HCT116 (cell line): Measurements from ENCODE around the gene ADGRD1. TPM values are rescaled to one million over a fixed set of nuclear protein-coding genes. Genes with fewer than 3 reads are reported as not detected.

Experiments used
- ATAC-seq: fragments of 200-7000 bp; cut with Tn5 transposase; 2 replicates; pipeline ENCODE4 v1.9.1; 2020; ENCODE audit warnings: mild to moderate bottlenecking, moderate library complexity
- BruUV-seq: library from RNA; stranded (reverse); fragments of 400-500 nt; replicated peaks from 2 replicates; lab custom pipeline; 2021; lab: Mats Ljungman, UMichigan
- CTCF ChIA-PET: fragments of 300-600 bp; sonication (Branson Sonifier 250); formaldehyde crosslinking; loops from one replicate; lab custom pipeline; 2021; ENCODE audit warnings: antibody characterized with exemption; lab: Charles Lee
- POLR2A ChIA-PET: fragments of 300-600, 350-600 bp; sonication (Branson Sonifier 250); formaldehyde crosslinking; loops from one replicate; lab custom pipeline; 2021; ENCODE audit warnings: antibody characterized with exemption; lab: Charles Lee
- RAD21 ChIA-PET, 2 experiments: fragments of 300-600 bp; sonication (Branson Sonifier 250); formaldehyde crosslinking; loops; one replicate each; lab custom pipeline; 2023; ENCODE audit warnings: low total read pairs in 2 of 2; ENCODE audit not compliant: uncharacterized antibody in 2 of 2, unreplicated experiment in 2 of 2, low non-redundant PET in 1 of 2; lab: Charles Lee
- DNase-seq: peaks from one replicate; pipeline ENCODE4 v3.0.0-alpha.2; 2010; ENCODE audit warnings: low read depth, low spot score
- H2AFZ ChIP-seq: fragments of 200-600 bp; shearing (Covaris generic), sonication (generic); 2 replicates; pipeline ENCODE4 v1.6.1; 2017; ENCODE audit warnings: low read depth, mixed run types, mixed read lengths, antibody characterized with exemption, low read length; ENCODE audit not compliant: poor library complexity, severe bottlenecking
- H3K27ac ChIP-seq: 2 replicates; pipeline ENCODE4 v1.5.1; 2012; ENCODE audit warnings: low read depth, low read length
- H3K27me3 ChIP-seq: fragments of 200-600 bp; sonication (generic); 2 replicates; pipeline ENCODE4 v1.6.1; 2016; ENCODE audit warnings: mixed run types, low read length, mixed read lengths; ENCODE audit not compliant: insufficient read depth
- H3K36me3 ChIP-seq, 2 experiments: fragments of 200-500 bp in 1 of 2; fragments of 200-600 bp in 1 of 2; sonication (Bioruptor generic) in 1 of 2; sonication (generic) in 1 of 2; 2 replicates each; pipeline versions ENCODE4 v1.5.1 to v1.6.1; 2014 to 2016; ENCODE audit warnings: low read length in 2 of 2, inconsistent platforms in 1 of 2, mixed read lengths in 1 of 2, mixed run types in 1 of 2; ENCODE audit not compliant: insufficient read depth in 2 of 2, control insufficient read depth in 1 of 2
- H3K4me1 ChIP-seq, 2 experiments: fragments of 200-600 bp in 1 of 2; sonication (generic) in 1 of 2; 2 replicates each; pipeline versions ENCODE4 v1.5.1 to v1.6.1; 2012 to 2017; ENCODE audit warnings: low read length in 2 of 2, inconsistent platforms in 1 of 2, mild to moderate bottlenecking in 1 of 2, mixed read lengths in 1 of 2, mixed run types in 1 of 2, moderate library complexity in 1 of 2; ENCODE audit not compliant: insufficient read depth in 2 of 2, control insufficient read depth in 1 of 2
- H3K4me2 ChIP-seq: fragments of 200-600 bp; sonication (generic); 2 replicates; pipeline ENCODE4 v1.6.1; 2017; ENCODE audit warnings: mixed run types, low read length, mixed read lengths
- H3K4me3 ChIP-seq, 2 experiments: fragments of 200-600 bp in 1 of 2; sonication (generic) in 1 of 2; replicated peaks in 1 of 2; 2 replicates each; pipeline ENCODE4 v1.5.1; 2011 to 2016; ENCODE audit warnings: low read length in 2 of 2, control low read depth in 1 of 2, low read depth in 1 of 2, mild to moderate bottlenecking in 1 of 2, mixed read lengths in 1 of 2, mixed run types in 1 of 2
- H3K79me2 ChIP-seq: fragments of 200-600 bp; sonication (generic); 2 replicates; pipeline ENCODE4 v1.6.1; 2017; ENCODE audit warnings: mild to moderate bottlenecking, mixed run types, low read length, moderate library complexity, mixed read lengths; ENCODE audit not compliant: insufficient read depth
- H3K9ac ChIP-seq: fragments of 200-600 bp; sonication (generic); 2 replicates; pipeline ENCODE4 v1.6.1; 2016; ENCODE audit warnings: low read length, mixed read lengths
- H3K9me2 ChIP-seq: fragments of 200-600 bp; sonication (generic), shearing (Covaris generic); 2 replicates; pipeline ENCODE4 v1.6.1; 2017; ENCODE audit warnings: mixed run types, mild to moderate bottlenecking, moderate library complexity; ENCODE audit not compliant: insufficient read depth
- H3K9me3 ChIP-seq, 2 experiments: fragments of 200-500 bp in 1 of 2; fragments of 200-600 bp in 1 of 2; sonication (Bioruptor generic) in 1 of 2; sonication (generic) in 1 of 2; 2 replicates each; pipeline ENCODE4 v1.6.1; 2014 to 2017; ENCODE audit warnings: low read length in 2 of 2, mixed read lengths in 2 of 2, inconsistent platforms in 1 of 2, low read depth in 1 of 2, mild to moderate bottlenecking in 1 of 2, mixed run types in 1 of 2, moderate library complexity in 1 of 2; ENCODE audit not compliant: control insufficient read depth in 1 of 2, insufficient read depth in 1 of 2
- H4K20me1 ChIP-seq: fragments of 200-600 bp; sonication (generic), shearing (Covaris generic); 2 replicates; pipeline ENCODE4 v1.6.1; 2017; ENCODE audit warnings: mixed run types, mild to moderate bottlenecking, moderate library complexity; ENCODE audit not compliant: insufficient read depth
- CBX3 ChIP-seq: IDR thresholded peaks from 2 replicates; pipeline ENCODE4 v1.6.1; 2012; ENCODE audit warnings: low read depth
- CEBPB ChIP-seq: IDR thresholded peaks from 2 replicates; pipeline ENCODE4 v1.6.1; 2012; ENCODE audit warnings: low read depth
- EGR1 ChIP-seq: IDR thresholded peaks from 2 replicates; pipeline ENCODE4 v1.6.1; 2012; ENCODE audit warnings: low read depth
- ELF1 ChIP-seq: IDR thresholded peaks from 2 replicates; pipeline ENCODE4 v1.6.1; 2012; ENCODE audit warnings: low read depth, borderline replicate concordance
- EZH2 ChIP-seq: fragments of 200-600 bp; sonication (generic); IDR thresholded peaks from 2 replicates; pipeline ENCODE4 v1.6.1; 2017; ENCODE audit warnings: antibody characterized with exemption, mixed run types
- FOSL1 ChIP-seq: IDR thresholded peaks from 2 replicates; pipeline ENCODE4 v1.6.1; 2012; ENCODE audit warnings: low read depth
- JUND ChIP-seq: IDR thresholded peaks from 2 replicates; pipeline ENCODE4 v1.6.1; 2012
- SIN3A ChIP-seq: IDR thresholded peaks from 2 replicates; pipeline ENCODE4 v1.6.1; 2012; ENCODE audit warnings: low read depth
- SP1 ChIP-seq: IDR thresholded peaks from 2 replicates; pipeline ENCODE4 v1.6.1; 2012; ENCODE audit warnings: low read depth
- ZBTB33 ChIP-seq: IDR thresholded peaks from 2 replicates; pipeline ENCODE4 v1.6.1; 2011; ENCODE audit warnings: mild to moderate bottlenecking, low read length, moderate library complexity; ENCODE audit not compliant: insufficient replicate concordance; ENCODE audit errors: extremely low read depth
- intact Hi-C: fragments of 100-400 bp; cut with micrococcal nuclease; formaldehyde crosslinking; loops from 2 replicates; pipeline ENCODE4 v1.10.0; 2022
- total RNA-seq: library from RNA; stranded (reverse); gene quantifications from one replicate; pipeline ENCODE4 v1.2.1, GENCODE V29; 2021; ENCODE audit not compliant: unreplicated experiment

ADGRD1 gene
- total RNA-seq, 1 experiment from 2014 or later = 0.44 TPM

- H3K27me3 ChIP-seq = no peaks in the 10 kb centered on the region
Observed at GRCh38 chr12:131114942-131115584, 161.4 kb downstream of the ADGRD1 start.

More at GRCh38 chr12:131114942-131115584, 161.4 kb downstream of the ADGRD1 start:
- Histone ChIP-seq H3K4me1 (peaks cover 0 to 11% of the 10 kb centered on the region in 2 experiments; a peak in 2 of 4 replicates), H3K27ac (no peak overlapping the region), H3K36me3 (no peaks in the 10 kb centered on the region), H3K9ac (no peak overlapping the region), H4K20me1 (no peaks in the 10 kb centered on the region), H3K9me2 (no peaks in the 10 kb centered on the region), H2AFZ (no peak overlapping the region), H3K79me2 (no peaks in the 10 kb centered on the region)
- no peak for DNase-seq
- POLR2A ChIA-PET = no interaction called here
- intact Hi-C loops = no loop called here
- no TSS peak for BruUV-seq
- CTCF ChIA-PET = interaction anchor here (1.2 to 4.1 kb wide), 3 partner anchors 10 to 339 kb away, joined by 4 to 21 read pairs (median 14); no protein-coding TSS in a partner anchor
- no peak for TF ChIP-seq EZH2
- TF ChIP-seq ZBTB33 = no peak
- no peak for TF ChIP-seq CEBPB
- no peak for TF ChIP-seq EGR1
- no peak for TF ChIP-seq FOSL1
- TF ChIP-seq SIN3A = no peak
- TF ChIP-seq SP1 = no peak
- no peak for TF ChIP-seq CBX3
- TF ChIP-seq ELF1 = no peak
- TF ChIP-seq JUND = no peak
- TF ChIP-seq, all 23 proteins: peak for 0
- no peak overlapping the region for H3K4me2 ChIP-seq
- H3K4me3 ChIP-seq = no peak overlapping the region
- ATAC-seq = no peak
- H3K9me3 ChIP-seq = no peaks in the 10 kb centered on the region
- RAD21 ChIA-PET = no interaction called here
